A673 (cell line): ENCODE results near the gene STARD13.

ENCODE experiments used
- EZH2 ChIP-seq: fragments of 200-600 bp; sonication (generic); IDR thresholded peaks from 2 replicates; pipeline ENCODE4 v1.6.1; 2017; ENCODE audit warnings: borderline replicate concordance, low read depth, mild to moderate bottlenecking, mixed read lengths, antibody characterized with exemption, low read length; ENCODE audit not compliant: poor library complexity, severe bottlenecking
- TF ChIP-seq, protein P1 (sequence below): fragments of 300-800, 200-600 bp; sonication (generic); conservative IDR thresholded peaks from 2 replicates; pipeline ENCODE4 v1.5.1; 2017; ENCODE audit warnings: low read depth, mild to moderate bottlenecking, antibody characterized with exemption, low read length, moderate library complexity, mixed read lengths

DNA sequence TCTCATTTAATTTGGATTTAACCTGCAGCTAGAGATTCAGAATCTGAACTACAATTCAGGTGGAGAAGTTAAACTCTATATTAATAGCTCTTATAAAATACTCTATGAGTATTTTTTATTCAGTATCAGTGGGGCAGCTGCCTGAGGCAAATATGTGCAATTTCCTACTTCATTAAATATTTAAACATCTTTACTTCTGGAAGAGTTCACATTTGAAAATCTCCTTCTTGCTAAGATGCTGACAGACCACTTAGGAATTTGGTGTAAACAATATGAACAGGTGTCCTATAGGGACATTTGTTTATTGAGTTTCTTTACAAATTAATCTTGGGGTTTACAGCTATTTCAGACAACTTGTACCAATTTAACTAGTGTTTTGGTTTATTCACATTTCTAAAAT is 20.4 kb downstream of the STARD13 start:
- TF ChIP-seq, protein P1, sequence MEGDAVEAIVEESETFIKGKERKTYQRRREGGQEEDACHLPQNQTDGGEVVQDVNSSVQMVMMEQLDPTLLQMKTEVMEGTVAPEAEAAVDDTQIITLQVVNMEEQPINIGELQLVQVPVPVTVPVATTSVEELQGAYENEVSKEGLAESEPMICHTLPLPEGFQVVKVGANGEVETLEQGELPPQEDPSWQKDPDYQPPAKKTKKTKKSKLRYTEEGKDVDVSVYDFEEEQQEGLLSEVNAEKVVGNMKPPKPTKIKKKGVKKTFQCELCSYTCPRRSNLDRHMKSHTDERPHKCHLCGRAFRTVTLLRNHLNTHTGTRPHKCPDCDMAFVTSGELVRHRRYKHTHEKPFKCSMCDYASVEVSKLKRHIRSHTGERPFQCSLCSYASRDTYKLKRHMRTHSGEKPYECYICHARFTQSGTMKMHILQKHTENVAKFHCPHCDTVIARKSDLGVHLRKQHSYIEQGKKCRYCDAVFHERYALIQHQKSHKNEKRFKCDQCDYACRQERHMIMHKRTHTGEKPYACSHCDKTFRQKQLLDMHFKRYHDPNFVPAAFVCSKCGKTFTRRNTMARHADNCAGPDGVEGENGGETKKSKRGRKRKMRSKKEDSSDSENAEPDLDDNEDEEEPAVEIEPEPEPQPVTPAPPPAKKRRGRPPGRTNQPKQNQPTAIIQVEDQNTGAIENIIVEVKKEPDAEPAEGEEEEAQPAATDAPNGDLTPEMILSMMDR, result no peak
- TF ChIP-seq EZH2, result no peak
